AML-193 (cell line): Measurements from ENCODE around the gene TMEM121.
"Not testable (repeated sequence)": the region's sequence is repeated elsewhere in the genome, so short reads cannot be mapped to it uniquely, and the experiment has no call there.

Source experiments
- DNase-seq, 2 experiments: peaks; one replicate each; lab custom pipeline; 2025; lab: John Stamatoyannopoulos, UW

The TMEM121 gene

GRCh38 chr14:105547072-105547471 lies 20.7 kb downstream of the TMEM121 start:
- DNase-seq = not testable (repeated sequence)

GRCh38 chr14:105547741-105548169 lies 21.4 kb downstream of the TMEM121 start:
- DNase-seq = no peak

GRCh38 chr14:105549481-105549880 lies 23.1 kb downstream of the TMEM121 start:
- no peak for DNase-seq

- no peak for DNase-seq
Measured at GRCh38 chr14:105554022-105554421, 27.6 kb downstream of the TMEM121 start.

- no peak for DNase-seq
Measured at GRCh38 chr14:105554523-105554922, 28.1 kb downstream of the TMEM121 start.

GRCh38 chr14:105557671-105558070 lies 31.3 kb downstream of the TMEM121 start:
- not testable (repeated sequence) for DNase-seq

- not testable (repeated sequence) for DNase-seq
Measured at GRCh38 chr14:105558449-105559154, 32.2 kb downstream of the TMEM121 start.

GRCh38 chr14:105559384-105560047 lies 33.1 kb downstream of the TMEM121 start:
- DNase-seq = not testable (repeated sequence)

- not testable (repeated sequence) for DNase-seq
Measured at GRCh38 chr14:105560048-105560669, 33.8 kb downstream of the TMEM121 start.

GRCh38 chr14:105561345-105561744 lies 35.0 kb downstream of the TMEM121 start:
- not testable (repeated sequence) for DNase-seq

- DNase-seq = no peak
Measured at GRCh38 chr14:105562713-105563346, 36.4 kb downstream of the TMEM121 start.

- no peak for DNase-seq
Measured at GRCh38 chr14:105563347-105563737, 37.0 kb downstream of the TMEM121 start.

- DNase-seq = not testable (repeated sequence)
Measured at GRCh38 chr14:105564536-105564935, 38.2 kb downstream of the TMEM121 start.

GRCh38 chr14:105565185-105565919 lies 39.0 kb downstream of the TMEM121 start:
- not testable (repeated sequence) for DNase-seq

GRCh38 chr14:105566248-105567163 lies 40.1 kb downstream of the TMEM121 start:
- not testable (repeated sequence) for DNase-seq

GRCh38 chr14:105567164-105568103 lies 41.1 kb downstream of the TMEM121 start:
- DNase-seq = not testable (repeated sequence)

GRCh38 chr14:105568140-105568843 lies 41.9 kb downstream of the TMEM121 start:
- not testable (repeated sequence) for DNase-seq

GRCh38 chr14:105568859-105569766 lies 42.7 kb downstream of the TMEM121 start:
- no peak for DNase-seq
